ENCODE data around the gene TMTC4.

DNA sequence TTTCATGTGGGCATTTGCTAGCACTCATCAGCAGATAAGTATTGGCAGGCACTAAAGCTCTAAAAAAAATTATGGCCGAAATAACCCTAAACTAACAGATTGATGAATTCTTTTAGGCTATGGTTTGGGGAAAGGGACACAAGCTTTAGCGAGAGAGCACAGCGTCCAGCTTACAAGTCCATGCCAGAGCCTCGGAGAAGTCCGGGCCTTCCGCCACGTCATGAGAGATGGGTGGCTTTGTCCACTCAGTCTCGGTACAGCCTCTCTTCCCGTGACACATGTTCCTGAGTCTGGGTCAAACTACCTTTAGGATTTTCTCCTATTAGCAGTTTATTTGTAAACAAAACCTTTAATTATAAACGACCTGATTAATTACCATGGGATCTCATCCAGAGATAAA is 27.7 kb downstream of the TMTC4 start:
- TF ChIP-seq FOXM1 (IDR thresholded peaks at IDR 0.05; ENCODE audit: borderline replicate concordance, low read depth) (no peak), TEAD4 (IDR thresholded peaks at IDR 0.05) (no peak), YY1 (IDR thresholded peaks at IDR 0.05; ENCODE audit: low read depth) (no peak), EP300 (IDR thresholded peaks at IDR 0.05; ENCODE audit: borderline replicate concordance) (no peak), CEBPB (IDR thresholded peaks at IDR 0.05) (no peak), TAF1 (IDR thresholded peaks at IDR 0.05; ENCODE audit: low read depth) (no peak), RAD21 (IDR thresholded peaks at IDR 0.05; ENCODE audit: low read depth) (no peak)
- TF ChIP-seq, protein P1, sequence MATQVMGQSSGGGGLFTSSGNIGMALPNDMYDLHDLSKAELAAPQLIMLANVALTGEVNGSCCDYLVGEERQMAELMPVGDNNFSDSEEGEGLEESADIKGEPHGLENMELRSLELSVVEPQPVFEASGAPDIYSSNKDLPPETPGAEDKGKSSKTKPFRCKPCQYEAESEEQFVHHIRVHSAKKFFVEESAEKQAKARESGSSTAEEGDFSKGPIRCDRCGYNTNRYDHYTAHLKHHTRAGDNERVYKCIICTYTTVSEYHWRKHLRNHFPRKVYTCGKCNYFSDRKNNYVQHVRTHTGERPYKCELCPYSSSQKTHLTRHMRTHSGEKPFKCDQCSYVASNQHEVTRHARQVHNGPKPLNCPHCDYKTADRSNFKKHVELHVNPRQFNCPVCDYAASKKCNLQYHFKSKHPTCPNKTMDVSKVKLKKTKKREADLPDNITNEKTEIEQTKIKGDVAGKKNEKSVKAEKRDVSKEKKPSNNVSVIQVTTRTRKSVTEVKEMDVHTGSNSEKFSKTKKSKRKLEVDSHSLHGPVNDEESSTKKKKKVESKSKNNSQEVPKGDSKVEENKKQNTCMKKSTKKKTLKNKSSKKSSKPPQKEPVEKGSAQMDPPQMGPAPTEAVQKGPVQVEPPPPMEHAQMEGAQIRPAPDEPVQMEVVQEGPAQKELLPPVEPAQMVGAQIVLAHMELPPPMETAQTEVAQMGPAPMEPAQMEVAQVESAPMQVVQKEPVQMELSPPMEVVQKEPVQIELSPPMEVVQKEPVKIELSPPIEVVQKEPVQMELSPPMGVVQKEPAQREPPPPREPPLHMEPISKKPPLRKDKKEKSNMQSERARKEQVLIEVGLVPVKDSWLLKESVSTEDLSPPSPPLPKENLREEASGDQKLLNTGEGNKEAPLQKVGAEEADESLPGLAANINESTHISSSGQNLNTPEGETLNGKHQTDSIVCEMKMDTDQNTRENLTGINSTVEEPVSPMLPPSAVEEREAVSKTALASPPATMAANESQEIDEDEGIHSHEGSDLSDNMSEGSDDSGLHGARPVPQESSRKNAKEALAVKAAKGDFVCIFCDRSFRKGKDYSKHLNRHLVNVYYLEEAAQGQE (IDR thresholded peaks at IDR 0.05; ENCODE audit: low read depth): no peak
- TF ChIP-seq, protein P2, sequence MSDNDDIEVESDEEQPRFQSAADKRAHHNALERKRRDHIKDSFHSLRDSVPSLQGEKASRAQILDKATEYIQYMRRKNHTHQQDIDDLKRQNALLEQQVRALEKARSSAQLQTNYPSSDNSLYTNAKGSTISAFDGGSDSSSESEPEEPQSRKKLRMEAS (IDR thresholded peaks at IDR 0.05): no peak
